ENCODE results near the gene ZEB2.
A peak's percentile ranks its signal among the peaks of the same experiment; 100 is the strongest.

The ZEB2 gene

GRCh38 chr2:144526831-144527230, 6.9 kb upstream of the ZEB2 start:
- DNase-seq: no peak

GRCh38 chr2:144524118-144525009, 4.4 kb upstream of the ZEB2 start:
- peak; percentile 20 for DNase-seq

GRCh38 chr2:144523596-144524117, 3.7 kb upstream of the ZEB2 start:
- DNase-seq: no peak

GRCh38 chr2:144522897-144523595, 3.1 kb upstream of the ZEB2 start:
- no peak for DNase-seq

GRCh38 chr2:144522176-144522896, 2.4 kb upstream of the ZEB2 start:
- no peak for DNase-seq

- no peak for DNase-seq
Measured at GRCh38 chr2:144521686-144522085, 1.8 kb upstream of the ZEB2 start.

- no peak for DNase-seq
Measured at GRCh38 chr2:144520756-144521487, 1.0 kb upstream of the ZEB2 start.

GRCh38 chr2:144519597-144519933, 354 bp downstream of the ZEB2 start:
- DNase-seq: no peak

GRCh38 chr2:144518748-144519596, 947 bp downstream of the ZEB2 start:
- no peak for DNase-seq

GRCh38 chr2:144517866-144518747, 1.8 kb downstream of the ZEB2 start:
- DNase-seq: peak; percentile 20

- DNase-seq: peak; percentile 28
Measured at GRCh38 chr2:144516981-144517865, 2.7 kb downstream of the ZEB2 start.

GRCh38 chr2:144516411-144516980, 3.4 kb downstream of the ZEB2 start:
- no peak for DNase-seq

GRCh38 chr2:144515696-144516410, 4.1 kb downstream of the ZEB2 start:
- DNase-seq: no peak

GRCh38 chr2:144515099-144515695, 4.7 kb downstream of the ZEB2 start:
- no peak for DNase-seq

- no peak for DNase-seq
Measured at GRCh38 chr2:144514616-144515091, 5.3 kb downstream of the ZEB2 start.

- DNase-seq: no peak
Measured at GRCh38 chr2:144513388-144514101, 6.4 kb downstream of the ZEB2 start.

GRCh38 chr2:144512891-144513351, 7.0 kb downstream of the ZEB2 start:
- no peak for DNase-seq
